ENCODE measurements around the gene PTGDS.

GRCh38 chr9:136939431-136939995 lies 37.8 kb upstream of the PTGDS start:
- no peak for TF ChIP-seq FOXK2 (IDR thresholded peaks at IDR 0.05)
- no peak for TF ChIP-seq BHLHE40 (IDR thresholded peaks at IDR 0.05; ENCODE audit: borderline replicate concordance)
- no peak for TF ChIP-seq ZNF384 (IDR thresholded peaks at IDR 0.05)
- no peak for TF ChIP-seq ARNT (IDR thresholded peaks at IDR 0.05)
- TF ChIP-seq L3MBTL2 (conservative IDR thresholded peaks at IDR 0.05): no peak
- no peak for TF ChIP-seq LEF1 (IDR thresholded peaks at IDR 0.05; ENCODE audit: borderline replicate concordance)
